Measurements from ENCODE around the gene ALOX12B. TPM values are rescaled to one million over a fixed set of nuclear protein-coding genes. Genes with fewer than 3 reads are reported as not detected.

ALOX12B gene
- total and polyA plus RNA-seq, 2 of the 13 experiments (the other 11 are each of a cell fraction or from before 2014, with no cell fraction given) = 0.13 TPM; not detected in 1

GRCh38 chr17:8117980-8118768 is 30.7 kb upstream of the ALOX12B start, which contains the start of gene ALOXE3 (continued):
- TF ChIP-seq ZNF530 (CRISPR knock-in tag; IDR thresholded peaks at IDR 0.05; ENCODE audit: low read depth) = no peak
- TF ChIP-seq ZFP91 (CRISPR knock-in tag; IDR thresholded peaks at IDR 0.05; ENCODE audit: borderline replicate concordance) = 0 out of 2 replicates have a peak, but pooled peaks have one; percentile 41
- TF ChIP-seq TBX3 (IDR thresholded peaks at IDR 0.05; ENCODE audit: borderline replicate concordance) = no peak
- TF ChIP-seq ETS1 (CRISPR knock-in tag; IDR thresholded peaks at IDR 0.05) = no peak
- TF ChIP-seq ZNF891 (CRISPR knock-in tag; IDR thresholded peaks at IDR 0.05) = 0 out of 2 replicates have a peak, but pooled peaks have one; percentile 38
- no peak for TF ChIP-seq TAF1 (CRISPR knock-in tag; IDR thresholded peaks at IDR 0.05)
- TF ChIP-seq MAZ (IDR thresholded peaks at IDR 0.05; ENCODE audit: borderline replicate concordance, low read depth, low read length) = no peak
- TF ChIP-seq MAZ (CRISPR knock-in tag; IDR thresholded peaks at IDR 0.05; ENCODE audit: low read depth) = no peak
- peak; percentile 28; the same call in 1 of the 2 replicates for TF ChIP-seq HDAC1 (CRISPR knock-in tag; IDR thresholded peaks at IDR 0.05)
- no peak for TF ChIP-seq HES4 (CRISPR knock-in tag; IDR thresholded peaks at IDR 0.05; ENCODE audit: borderline replicate concordance)
- TF ChIP-seq, protein P1, sequence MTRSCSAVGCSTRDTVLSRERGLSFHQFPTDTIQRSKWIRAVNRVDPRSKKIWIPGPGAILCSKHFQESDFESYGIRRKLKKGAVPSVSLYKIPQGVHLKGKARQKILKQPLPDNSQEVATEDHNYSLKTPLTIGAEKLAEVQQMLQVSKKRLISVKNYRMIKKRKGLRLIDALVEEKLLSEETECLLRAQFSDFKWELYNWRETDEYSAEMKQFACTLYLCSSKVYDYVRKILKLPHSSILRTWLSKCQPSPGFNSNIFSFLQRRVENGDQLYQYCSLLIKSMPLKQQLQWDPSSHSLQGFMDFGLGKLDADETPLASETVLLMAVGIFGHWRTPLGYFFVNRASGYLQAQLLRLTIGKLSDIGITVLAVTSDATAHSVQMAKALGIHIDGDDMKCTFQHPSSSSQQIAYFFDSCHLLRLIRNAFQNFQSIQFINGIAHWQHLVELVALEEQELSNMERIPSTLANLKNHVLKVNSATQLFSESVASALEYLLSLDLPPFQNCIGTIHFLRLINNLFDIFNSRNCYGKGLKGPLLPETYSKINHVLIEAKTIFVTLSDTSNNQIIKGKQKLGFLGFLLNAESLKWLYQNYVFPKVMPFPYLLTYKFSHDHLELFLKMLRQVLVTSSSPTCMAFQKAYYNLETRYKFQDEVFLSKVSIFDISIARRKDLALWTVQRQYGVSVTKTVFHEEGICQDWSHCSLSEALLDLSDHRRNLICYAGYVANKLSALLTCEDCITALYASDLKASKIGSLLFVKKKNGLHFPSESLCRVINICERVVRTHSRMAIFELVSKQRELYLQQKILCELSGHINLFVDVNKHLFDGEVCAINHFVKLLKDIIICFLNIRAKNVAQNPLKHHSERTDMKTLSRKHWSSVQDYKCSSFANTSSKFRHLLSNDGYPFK (CRISPR knock-in tag; IDR thresholded peaks at IDR 0.05; ENCODE audit: borderline replicate concordance) = peak; percentile 38; the same call in 1 of the 2 replicates
- no peak for TF ChIP-seq HOXD1 (CRISPR knock-in tag; IDR thresholded peaks at IDR 0.05)
- TF ChIP-seq ZHX2 (IDR thresholded peaks at IDR 0.05; ENCODE audit: low read depth) = no peak
- no peak for TF ChIP-seq ZHX2 (CRISPR knock-in tag; IDR thresholded peaks at IDR 0.05; ENCODE audit: borderline replicate concordance)
- no peak for TF ChIP-seq CEBPB (IDR thresholded peaks at IDR 0.05; ENCODE audit: borderline replicate concordance, low read depth, low read length)
- no peak for TF ChIP-seq STAG1 (CRISPR knock-in tag; IDR thresholded peaks at IDR 0.05)
- TF ChIP-seq NR2F2 (IDR thresholded peaks at IDR 0.05; ENCODE audit: borderline replicate concordance, low read depth) = no peak
- no peak for TF ChIP-seq ZNF343 (CRISPR knock-in tag; IDR thresholded peaks at IDR 0.05)

All from HepG2 (cell line).